AG09309 (cell line): ENCODE data around the gene RYR2.

Experiments
- DNase-seq: peaks from one replicate; pipeline ENCODE4 v3.0.0-alpha.2; 2010; ENCODE audit warnings: low read depth
- H3K4me3 ChIP-seq: 2 replicates; pipeline ENCODE4 v1.5.1; 2011; ENCODE audit warnings: mild to moderate bottlenecking, low read depth, low read length, moderate library complexity; ENCODE audit not compliant: control insufficient read depth
- CTCF ChIP-seq: IDR thresholded peaks from 2 replicates; pipeline ENCODE4 v1.5.1; 2011; ENCODE audit warnings: mild to moderate bottlenecking, low read depth, low read length, inconsistent platforms; ENCODE audit not compliant: insufficient read depth, control insufficient read depth; ENCODE audit errors: missing control alignments

The RYR2 gene

GRCh38 chr1:237712586-237713157 lies 670.7 kb downstream of the RYR2 start:
- no peak for TF ChIP-seq CTCF
- no peak for DNase-seq
- H3K4me3 ChIP-seq = no peak overlapping the region

GRCh38 chr1:237713916-237714315 lies 671.9 kb downstream of the RYR2 start:
- H3K4me3 ChIP-seq = no peak overlapping the region
- TF ChIP-seq CTCF = no peak
- no peak for DNase-seq

GRCh38 chr1:237717106-237717505 lies 675.1 kb downstream of the RYR2 start:
- no peak for DNase-seq
- no peak for TF ChIP-seq CTCF
- no peak overlapping the region for H3K4me3 ChIP-seq

GRCh38 chr1:237730826-237731350 lies 688.9 kb downstream of the RYR2 start:
- no peak for TF ChIP-seq CTCF
- H3K4me3 ChIP-seq = no peak overlapping the region
- no peak for DNase-seq

GRCh38 chr1:237732657-237733056 lies 690.7 kb downstream of the RYR2 start:
- no peak for TF ChIP-seq CTCF
- no peak overlapping the region for H3K4me3 ChIP-seq
- DNase-seq = no peak

- TF ChIP-seq CTCF = no peak
- DNase-seq = no peak
Measured at GRCh38 chr1:237736372-237737029, 694.5 kb downstream of the RYR2 start.

GRCh38 chr1:237737448-237737847 lies 695.5 kb downstream of the RYR2 start:
- no peak for DNase-seq
- no peak overlapping the region for H3K4me3 ChIP-seq
- TF ChIP-seq CTCF = no peak

More at GRCh38 chr1:237736372-237737029, 694.5 kb downstream of the RYR2 start:
- no peak overlapping the region for H3K4me3 ChIP-seq
